ENCODE measurements around the gene DTX2. TPM values are rescaled to one million over a fixed set of nuclear protein-coding genes. Genes with fewer than 3 reads are reported as not detected.
"Not testable (repeated sequence)": the region's sequence is repeated elsewhere in the genome, so short reads cannot be mapped to it uniquely, and the experiment has no call there.

The DTX2 gene
- total RNA-seq, 1 donor from 2014 or later, result 55.6 TPM

- H3K9me3 Mint-ChIP-seq (ENCODE audit: low read depth), result no peaks in the 10 kb centered on the region
- no peak for DNase-seq (ENCODE audit: low spot score, unreplicated experiment)
- H3K27ac Mint-ChIP-seq, result no peak overlapping the region
- no peak overlapping the region for H3K4me3 Mint-ChIP-seq (ENCODE audit: low read depth)
- no peak for TF ChIP-seq CTCF (IDR thresholded peaks at IDR 0.05; ENCODE audit: unreplicated experiment)
- H3K36me3 Mint-ChIP-seq (ENCODE audit: insufficient read depth), result no peaks in the 10 kb centered on the region
- H3K27me3 Mint-ChIP-seq, result no peaks in the 10 kb centered on the region
- H3K4me1 Mint-ChIP-seq (ENCODE audit: low read depth), result no peaks in the 10 kb centered on the region
Observed at GRCh38 chr7:76428868-76429805, 32.4 kb upstream of the DTX2 start.

- Mint-ChIP-seq H3K4me3 (ENCODE audit: low read depth) (no peak overlapping the region), H3K27ac (no peak overlapping the region), H3K36me3 (ENCODE audit: insufficient read depth) (no peaks in the 10 kb centered on the region), H3K9me3 (ENCODE audit: low read depth) (no peaks in the 10 kb centered on the region), H3K4me1 (ENCODE audit: low read depth) (no peaks in the 10 kb centered on the region), H3K27me3 (no peaks in the 10 kb centered on the region)
- TF ChIP-seq CTCF (IDR thresholded peaks at IDR 0.05; ENCODE audit: unreplicated experiment), result no peak
- DNase-seq (ENCODE audit: low spot score, unreplicated experiment), result no peak
Observed at GRCh38 chr7:76430211-76430610, 31.3 kb upstream of the DTX2 start.

- Mint-ChIP-seq H3K9me3 (ENCODE audit: low read depth) (no peaks in the 10 kb centered on the region), H3K4me1 (ENCODE audit: low read depth) (no peaks in the 10 kb centered on the region), H3K4me3 (ENCODE audit: low read depth) (no peak overlapping the region), H3K27me3 (no peaks in the 10 kb centered on the region), H3K36me3 (ENCODE audit: insufficient read depth) (no peaks in the 10 kb centered on the region), H3K27ac (no peak overlapping the region)
- no peak for DNase-seq (ENCODE audit: low spot score, unreplicated experiment)
- no peak for TF ChIP-seq CTCF (IDR thresholded peaks at IDR 0.05; ENCODE audit: unreplicated experiment)
Observed at GRCh38 chr7:76430836-76431235, 30.7 kb upstream of the DTX2 start.

- DNase-seq (ENCODE audit: low spot score, unreplicated experiment), result peak; percentile 58
- TF ChIP-seq CTCF (IDR thresholded peaks at IDR 0.05; ENCODE audit: unreplicated experiment), result peak; percentile 71
- not testable (repeated sequence) for H3K27ac Mint-ChIP-seq; H3K4me1 Mint-ChIP-seq (ENCODE audit: low read depth); H3K9me3 Mint-ChIP-seq (ENCODE audit: low read depth); H3K36me3 Mint-ChIP-seq (ENCODE audit: insufficient read depth); H3K27me3 Mint-ChIP-seq; H3K4me3 Mint-ChIP-seq (ENCODE audit: low read depth)
Observed at GRCh38 chr7:76437873-76438272, 23.6 kb upstream of the DTX2 start.

- not testable (repeated sequence) for DNase-seq (ENCODE audit: low spot score, unreplicated experiment); H3K4me3 Mint-ChIP-seq (ENCODE audit: low read depth); H3K36me3 Mint-ChIP-seq (ENCODE audit: insufficient read depth); H3K9me3 Mint-ChIP-seq (ENCODE audit: low read depth); H3K27ac Mint-ChIP-seq; H3K27me3 Mint-ChIP-seq; H3K4me1 Mint-ChIP-seq (ENCODE audit: low read depth)
Observed at GRCh38 chr7:76439120-76439888, 22.2 kb upstream of the DTX2 start.

GRCh38 chr7:76440404-76440803 is 21.1 kb upstream of the DTX2 start:
- H3K9me3 Mint-ChIP-seq (ENCODE audit: low read depth), result not testable (repeated sequence)

GRCh38 chr7:76441792-76442191 is 19.7 kb upstream of the DTX2 start:
- DNase-seq (ENCODE audit: low spot score, unreplicated experiment); H3K9me3 Mint-ChIP-seq (ENCODE audit: low read depth); H3K4me3 Mint-ChIP-seq (ENCODE audit: low read depth); H3K27ac Mint-ChIP-seq; H3K27me3 Mint-ChIP-seq; H3K4me1 Mint-ChIP-seq (ENCODE audit: low read depth); H3K36me3 Mint-ChIP-seq (ENCODE audit: insufficient read depth): not testable (repeated sequence)

More at GRCh38 chr7:76440404-76440803, 21.1 kb upstream of the DTX2 start:
- H3K27me3 Mint-ChIP-seq; H3K4me1 Mint-ChIP-seq (ENCODE audit: low read depth); H3K4me3 Mint-ChIP-seq (ENCODE audit: low read depth); H3K36me3 Mint-ChIP-seq (ENCODE audit: insufficient read depth); H3K27ac Mint-ChIP-seq: not testable (repeated sequence)
- peak; percentile 2 for DNase-seq (ENCODE audit: low spot score, unreplicated experiment)

- not testable (repeated sequence) for H3K36me3 Mint-ChIP-seq (ENCODE audit: insufficient read depth); H3K27me3 Mint-ChIP-seq; H3K4me3 Mint-ChIP-seq (ENCODE audit: low read depth); H3K9me3 Mint-ChIP-seq (ENCODE audit: low read depth); H3K27ac Mint-ChIP-seq; H3K4me1 Mint-ChIP-seq (ENCODE audit: low read depth)
- peak; percentile 7 for DNase-seq (ENCODE audit: low spot score, unreplicated experiment)
Observed at GRCh38 chr7:76442664-76443446, 18.7 kb upstream of the DTX2 start.
